Measurements from ENCODE around the gene CACNA1A. TPM values are rescaled to one million over a fixed set of nuclear protein-coding genes. Genes with fewer than 3 reads are reported as not detected.

Gene CACNA1A
- total RNA-seq, 1 donor from 2014 or later = under 0.01 TPM

- FAIRE-seq = no peak
- DNase-seq (ENCODE audit: low read depth) = no peak
- Histone ChIP-seq H3K36me3 (ENCODE audit: control insufficient read depth, insufficient read depth, low read length) (no peaks in the 10 kb centered on the region), H3K27me3 (ENCODE audit: control insufficient read depth, insufficient read depth, low read length) (peaks cover 11% of the 10 kb centered on the region), H3K4me3 (ENCODE audit: low read depth, low read length) (no peak overlapping the region)
- TF ChIP-seq, protein P1, sequence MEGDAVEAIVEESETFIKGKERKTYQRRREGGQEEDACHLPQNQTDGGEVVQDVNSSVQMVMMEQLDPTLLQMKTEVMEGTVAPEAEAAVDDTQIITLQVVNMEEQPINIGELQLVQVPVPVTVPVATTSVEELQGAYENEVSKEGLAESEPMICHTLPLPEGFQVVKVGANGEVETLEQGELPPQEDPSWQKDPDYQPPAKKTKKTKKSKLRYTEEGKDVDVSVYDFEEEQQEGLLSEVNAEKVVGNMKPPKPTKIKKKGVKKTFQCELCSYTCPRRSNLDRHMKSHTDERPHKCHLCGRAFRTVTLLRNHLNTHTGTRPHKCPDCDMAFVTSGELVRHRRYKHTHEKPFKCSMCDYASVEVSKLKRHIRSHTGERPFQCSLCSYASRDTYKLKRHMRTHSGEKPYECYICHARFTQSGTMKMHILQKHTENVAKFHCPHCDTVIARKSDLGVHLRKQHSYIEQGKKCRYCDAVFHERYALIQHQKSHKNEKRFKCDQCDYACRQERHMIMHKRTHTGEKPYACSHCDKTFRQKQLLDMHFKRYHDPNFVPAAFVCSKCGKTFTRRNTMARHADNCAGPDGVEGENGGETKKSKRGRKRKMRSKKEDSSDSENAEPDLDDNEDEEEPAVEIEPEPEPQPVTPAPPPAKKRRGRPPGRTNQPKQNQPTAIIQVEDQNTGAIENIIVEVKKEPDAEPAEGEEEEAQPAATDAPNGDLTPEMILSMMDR (IDR thresholded peaks at IDR 0.05; ENCODE audit: insufficient read depth, low read length, severe bottlenecking) = no peak
Measured at GRCh38 chr19:13505164-13505695, 1.0 kb downstream of the CACNA1A start.

DNA sequence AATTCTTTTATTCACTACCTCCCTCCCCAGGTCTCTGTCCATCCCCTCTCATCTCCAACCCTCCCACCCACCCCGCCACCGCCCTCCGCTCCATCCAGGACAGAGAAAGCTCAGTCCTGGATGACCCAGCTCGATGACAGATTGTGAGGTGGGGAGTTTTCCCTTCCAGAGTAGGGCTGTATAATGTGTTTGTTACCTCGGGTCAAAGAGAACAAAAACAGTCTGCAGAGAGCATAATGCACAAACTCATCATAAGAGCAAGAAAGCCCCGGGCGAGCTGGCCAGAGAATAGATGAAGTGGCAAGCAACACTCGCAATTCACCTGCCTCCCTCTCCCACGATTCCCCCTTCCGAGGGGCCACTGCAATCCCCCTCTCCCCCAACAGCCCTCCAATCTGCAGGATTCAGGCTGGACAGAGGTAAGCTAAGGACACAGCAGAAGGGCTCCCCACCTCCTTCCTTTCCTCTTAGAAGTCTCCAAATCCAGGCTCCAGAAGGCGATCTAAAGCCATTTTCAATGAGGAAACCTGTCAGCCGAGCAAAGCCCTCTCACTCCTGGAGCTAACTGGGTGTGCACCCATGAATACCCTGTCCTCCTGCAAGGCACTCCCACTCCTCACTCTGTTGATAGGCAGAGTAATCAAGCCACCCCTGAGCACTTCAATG is 2.6 kb downstream of the CACNA1A start:
- Histone ChIP-seq H3K27me3 (ENCODE audit: control insufficient read depth, insufficient read depth, low read length) (peaks cover 11% of the 10 kb centered on the region), H3K36me3 (ENCODE audit: control insufficient read depth, insufficient read depth, low read length) (no peaks in the 10 kb centered on the region), H3K4me3 (ENCODE audit: low read depth, low read length) (no peak overlapping the region)
- FAIRE-seq (no peak), DNase-seq (ENCODE audit: low read depth) (no peak)
- TF ChIP-seq, protein P1 (IDR thresholded peaks at IDR 0.05; ENCODE audit: insufficient read depth, low read length, severe bottlenecking) = no peak

- peaks cover 7% of the 10 kb centered on the region for H3K27me3 ChIP-seq (ENCODE audit: control insufficient read depth, insufficient read depth, low read length)
- H3K36me3 ChIP-seq (ENCODE audit: control insufficient read depth, insufficient read depth, low read length) = no peaks in the 10 kb centered on the region
- DNase-seq (ENCODE audit: low read depth) = no peak
- TF ChIP-seq, protein P1 (IDR thresholded peaks at IDR 0.05; ENCODE audit: insufficient read depth, low read length, severe bottlenecking) = no peak
- FAIRE-seq = peak; percentile 43
- H3K4me3 ChIP-seq (ENCODE audit: low read depth, low read length) = no peak overlapping the region
Measured at GRCh38 chr19:13502231-13502630, 4.0 kb downstream of the CACNA1A start.

- H3K4me3 ChIP-seq (ENCODE audit: low read depth, low read length) = no peak overlapping the region
- no peak for FAIRE-seq
- H3K27me3 ChIP-seq (ENCODE audit: control insufficient read depth, insufficient read depth, low read length) = no peaks in the 10 kb centered on the region
- H3K36me3 ChIP-seq (ENCODE audit: control insufficient read depth, insufficient read depth, low read length) = no peaks in the 10 kb centered on the region
- DNase-seq (ENCODE audit: low read depth) = no peak
- TF ChIP-seq, protein P1 (IDR thresholded peaks at IDR 0.05; ENCODE audit: insufficient read depth, low read length, severe bottlenecking) = no peak
Measured at GRCh38 chr19:13499692-13500091, 6.6 kb downstream of the CACNA1A start.

DNA sequence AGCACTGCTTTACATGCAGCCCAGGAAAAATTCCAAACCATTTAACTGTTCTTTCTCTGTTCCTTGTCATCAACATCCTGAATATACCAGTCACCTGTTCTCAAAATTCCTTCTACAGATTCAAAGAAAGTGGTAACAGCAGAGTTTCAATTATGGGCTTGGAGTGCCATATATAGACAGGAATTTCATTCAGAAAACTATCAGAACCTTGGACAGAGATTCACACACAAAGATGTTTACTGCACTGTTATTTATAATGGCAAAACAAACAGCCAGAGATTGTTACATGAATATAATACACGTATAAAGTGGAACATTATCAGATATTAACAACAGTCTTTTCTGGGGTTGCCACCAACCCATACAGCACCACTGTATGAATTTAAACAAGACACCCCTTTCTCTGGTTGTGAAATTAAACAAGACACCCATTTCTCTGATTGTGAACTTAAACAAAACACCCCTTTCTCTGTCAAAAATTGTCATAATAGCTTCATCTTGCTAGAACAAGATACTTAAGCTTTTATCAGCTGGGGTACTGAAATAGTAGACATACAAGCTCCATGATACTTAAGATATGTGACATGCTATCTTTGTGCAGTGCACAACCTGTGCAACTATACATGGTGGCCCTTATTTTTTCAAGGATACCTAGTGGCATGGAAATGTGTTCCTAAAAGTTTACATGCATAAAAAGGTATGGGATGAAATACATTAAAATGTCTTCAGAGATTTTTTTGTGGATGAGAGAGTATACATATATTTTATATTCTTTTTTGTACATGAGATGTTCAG is 12.6 kb downstream of the CACNA1A start:
- H3K4me3 ChIP-seq (ENCODE audit: low read depth, low read length) = no peak overlapping the region
- TF ChIP-seq, protein P1 (IDR thresholded peaks at IDR 0.05; ENCODE audit: insufficient read depth, low read length, severe bottlenecking) = no peak
- no peaks in the 10 kb centered on the region for H3K36me3 ChIP-seq (ENCODE audit: control insufficient read depth, insufficient read depth, low read length)
- no peaks in the 10 kb centered on the region for H3K27me3 ChIP-seq (ENCODE audit: control insufficient read depth, insufficient read depth, low read length)
- peak; percentile 3 for DNase-seq (ENCODE audit: low read depth)
- FAIRE-seq = no peak

Data from bronchial epithelial cell (primary cell).